Astrocyte of the cerebellum (primary cell): ENCODE results near the gene STOML2.
A peak's percentile ranks its signal among the peaks of the same experiment; 100 is the strongest.

Experiments used
- DNase-seq: peaks from one replicate; pipeline ENCODE4 v3.0.0-alpha.2; 2011; ENCODE audit warnings: low read depth
- H3K4me3 ChIP-seq: 2 replicates; pipeline ENCODE4 v1.5.1; 2011; ENCODE audit warnings: mild to moderate bottlenecking, low read depth, low read length, moderate library complexity
- in situ Hi-C: cut with HindIII; loops from 2 replicates; pipeline ENCODE4 v1.10.0; 2017; ENCODE audit warnings: low sequenced_read_pairs
- TF ChIP-seq, protein P1 (sequence below): IDR thresholded peaks from 2 replicates; pipeline ENCODE4 v1.5.1; 2012; ENCODE audit warnings: low read length, low read depth, moderate library complexity, mild to moderate bottlenecking; ENCODE audit errors: missing control alignments

The STOML2 gene

GRCh38 chr9:35102465-35102768 lies 514 bp downstream of the STOML2 start:
- peak overlapping the region; percentile 76 for H3K4me3 ChIP-seq
- TF ChIP-seq, protein P1, sequence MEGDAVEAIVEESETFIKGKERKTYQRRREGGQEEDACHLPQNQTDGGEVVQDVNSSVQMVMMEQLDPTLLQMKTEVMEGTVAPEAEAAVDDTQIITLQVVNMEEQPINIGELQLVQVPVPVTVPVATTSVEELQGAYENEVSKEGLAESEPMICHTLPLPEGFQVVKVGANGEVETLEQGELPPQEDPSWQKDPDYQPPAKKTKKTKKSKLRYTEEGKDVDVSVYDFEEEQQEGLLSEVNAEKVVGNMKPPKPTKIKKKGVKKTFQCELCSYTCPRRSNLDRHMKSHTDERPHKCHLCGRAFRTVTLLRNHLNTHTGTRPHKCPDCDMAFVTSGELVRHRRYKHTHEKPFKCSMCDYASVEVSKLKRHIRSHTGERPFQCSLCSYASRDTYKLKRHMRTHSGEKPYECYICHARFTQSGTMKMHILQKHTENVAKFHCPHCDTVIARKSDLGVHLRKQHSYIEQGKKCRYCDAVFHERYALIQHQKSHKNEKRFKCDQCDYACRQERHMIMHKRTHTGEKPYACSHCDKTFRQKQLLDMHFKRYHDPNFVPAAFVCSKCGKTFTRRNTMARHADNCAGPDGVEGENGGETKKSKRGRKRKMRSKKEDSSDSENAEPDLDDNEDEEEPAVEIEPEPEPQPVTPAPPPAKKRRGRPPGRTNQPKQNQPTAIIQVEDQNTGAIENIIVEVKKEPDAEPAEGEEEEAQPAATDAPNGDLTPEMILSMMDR, result no peak
- in situ Hi-C loops, result no loop called here
- DNase-seq, result no peak

- no peak for DNase-seq
- in situ Hi-C loops, result no loop called here
- H3K4me3 ChIP-seq, result no peak overlapping the region
- TF ChIP-seq, protein P1, result no peak
Measured at GRCh38 chr9:35097573-35097972, 5.4 kb downstream of the STOML2 start.

DNA sequence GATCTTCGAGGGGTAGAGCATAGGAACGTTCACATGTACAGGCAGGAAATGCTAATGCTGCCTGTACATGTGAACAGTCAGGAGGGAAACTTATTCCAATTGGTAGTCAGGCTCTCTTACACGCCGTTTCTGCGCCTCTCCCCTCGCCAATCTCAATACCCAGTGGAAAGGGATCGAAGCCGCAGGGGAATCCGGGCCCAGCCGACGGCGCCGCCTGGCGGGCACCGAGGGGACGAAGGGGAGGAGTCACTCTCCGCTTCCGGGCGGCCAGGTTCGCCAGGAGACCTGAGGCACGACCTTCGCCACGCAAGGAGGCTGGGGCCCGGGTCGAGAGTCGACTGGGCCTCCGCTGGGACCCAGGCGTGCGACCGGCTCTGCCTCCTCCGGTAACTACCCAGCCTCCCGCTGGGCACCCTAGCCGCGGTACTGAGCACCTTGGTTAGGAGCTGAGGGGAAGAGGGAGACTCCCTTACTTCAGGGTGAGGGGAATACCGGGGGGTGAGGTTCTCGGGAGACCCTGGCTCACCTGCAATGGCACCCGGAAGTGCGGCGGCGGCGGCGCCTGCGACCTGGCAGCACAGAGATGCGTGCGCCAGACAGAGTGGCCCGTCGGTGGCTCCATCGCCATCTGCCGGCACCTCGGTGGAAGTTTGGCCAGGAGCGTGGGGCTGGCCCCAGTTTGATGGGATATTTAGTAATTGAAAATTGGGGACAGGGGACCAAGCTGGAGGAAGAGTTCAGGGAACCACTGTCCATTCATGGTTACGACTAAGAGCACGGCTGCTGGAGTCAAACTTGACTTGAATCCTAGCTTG lies 6.7 kb downstream of the STOML2 start, which contains the start of gene PIGO:
TSS of gene PIGO (minus strand) at position 557 of the 815 bp plus-strand sequence. CDS start 1,026 bp downstream, outside the sequence.
- TF ChIP-seq, protein P1, result peak; percentile 80
- H3K4me3 ChIP-seq, result peak within 1 kb of the TSS; percentile 99
- DNase-seq, result peak; percentile 45
- in situ Hi-C loops, result no loop called here

DNA sequence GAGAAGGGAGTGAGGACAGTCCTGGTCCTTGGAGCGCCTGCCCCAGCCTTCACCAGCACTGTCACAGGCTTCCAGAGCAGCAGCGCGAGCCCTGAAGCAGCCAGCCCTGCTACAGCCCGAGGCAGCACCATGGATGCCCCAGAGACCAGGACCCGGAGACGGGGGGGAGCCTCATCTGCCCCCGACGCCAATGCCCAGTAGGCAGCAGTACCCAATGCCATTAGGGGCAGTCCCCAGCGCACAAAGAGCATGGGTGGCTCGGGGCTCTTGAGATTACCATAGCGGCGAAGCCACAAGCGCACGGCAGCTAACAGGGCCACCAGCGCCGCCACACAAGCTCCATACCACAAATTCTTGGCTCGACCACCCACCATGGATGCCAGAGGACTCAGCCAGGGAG lies 11.4 kb downstream of the STOML2 start:
- no peak for DNase-seq
- H3K4me3 ChIP-seq, result no peak overlapping the region
- in situ Hi-C loops, result loop anchor here (5.0 kb wide), 1 partner anchor 89 kb away; no protein-coding TSS in a partner anchor
- TF ChIP-seq, protein P1, result no peak

- H3K4me3 ChIP-seq, result no peak overlapping the region
- in situ Hi-C loops, result no loop called here
- TF ChIP-seq, protein P1, result no peak
- no peak for DNase-seq
Measured at GRCh38 chr9:35089434-35089833, 13.5 kb downstream of the STOML2 start.

DNA sequence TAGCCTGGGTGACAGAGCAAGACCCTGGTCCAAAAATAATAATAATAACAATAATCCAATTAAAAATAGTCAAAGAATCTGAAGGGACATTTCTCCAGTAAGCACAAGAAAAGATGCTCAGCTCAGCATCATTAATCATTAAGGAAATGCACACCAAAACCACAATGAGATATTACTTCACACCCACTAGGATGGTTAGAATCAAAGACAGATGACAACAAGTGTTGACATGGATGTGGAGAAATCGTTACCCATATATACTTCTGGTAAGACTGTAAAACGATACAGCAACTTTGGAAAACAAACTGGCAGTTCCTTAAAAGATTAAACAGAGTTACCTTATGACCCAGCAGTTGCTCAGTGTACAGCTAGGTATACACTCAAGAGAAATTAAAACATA lies 17.9 kb downstream of the STOML2 start:
- in situ Hi-C loops, result no loop called here

More for the DNA sequence above, 17.9 kb downstream of the STOML2 start:
- no peak for DNase-seq
- no peak overlapping the region for H3K4me3 ChIP-seq
- TF ChIP-seq, protein P1, result no peak
